WTC11 (cell line): ENCODE data around the gene UBA3. TPM values are rescaled to one million over a fixed set of nuclear protein-coding genes. Genes with fewer than 3 reads are reported as not detected.

Experiments used
- ATAC-seq: fragments of 200-7000 bp; cut with Tn5 transposase; 2 replicates; pipeline ENCODE4 v1.10.0; 2021; ENCODE audit warnings: mild to moderate bottlenecking, moderate library complexity
- CTCF ChIA-PET: fragments of 300-600 bp; sonication (Branson Sonifier 250); formaldehyde crosslinking; loops from one replicate; lab custom pipeline; 2021; ENCODE audit warnings: antibody characterized with exemption; lab: Charles Lee
- POLR2A ChIA-PET: fragments of 350-600 bp; sonication (Branson Sonifier 250); formaldehyde crosslinking; loops from one replicate; lab custom pipeline; 2021; ENCODE audit warnings: antibody characterized with exemption; lab: Charles Lee
- DNase-seq: peaks from one replicate; pipeline ENCODE4 v3.0.0; 2021; ENCODE audit warnings: low spot score
- H3K27ac Mint-ChIP-seq: 2 replicates; pipeline ENCODE4 v1.8.0; 2021; ENCODE audit warnings: mixed read lengths
- H3K27me3 Mint-ChIP-seq: 2 replicates; pipeline ENCODE4 v1.8.0; 2021; ENCODE audit warnings: low read depth, mild to moderate bottlenecking, moderate library complexity, mixed read lengths
- H3K36me3 Mint-ChIP-seq: 2 replicates; pipeline ENCODE4 v1.8.0; 2021; ENCODE audit warnings: mixed read lengths
- H3K4me1 Mint-ChIP-seq: 2 replicates; pipeline ENCODE4 v1.8.0; 2022; ENCODE audit warnings: mixed read lengths
- H3K4me3 Mint-ChIP-seq: 2 replicates; pipeline ENCODE4 v1.8.0; 2021; ENCODE audit warnings: mild to moderate bottlenecking, moderate library complexity, mixed read lengths
- H3K9me3 Mint-ChIP-seq: 2 replicates; pipeline ENCODE4 v1.8.0; 2021; ENCODE audit warnings: mixed read lengths
- HMGXB4 ChIP-seq: sonication (generic); formaldehyde crosslinking; IDR thresholded peaks from 2 replicates; pipeline ENCODE4 v1.8.1; 2023; ENCODE audit warnings: mild to moderate bottlenecking, moderate library complexity, missing genetic modification reagents
- MYBL2 ChIP-seq: sonication (generic); formaldehyde crosslinking; IDR thresholded peaks from 2 replicates; pipeline ENCODE4 v1.8.1; 2023; ENCODE audit warnings: mild to moderate bottlenecking, moderate library complexity, missing genetic modification reagents
- NFE2L1 ChIP-seq: sonication (generic); formaldehyde crosslinking; IDR thresholded peaks from 2 replicates; pipeline ENCODE4 v1.8.1; 2023; ENCODE audit warnings: missing genetic modification reagents
- OVOL2 ChIP-seq: fragments of 250-450 bp; sonication (Bioruptor Pico); IDR thresholded peaks from 2 replicates; pipeline ENCODE4 v1.9.0; 2021; ENCODE audit warnings: mild to moderate bottlenecking, borderline replicate concordance
- PRDM15 ChIP-seq: sonication (generic); formaldehyde crosslinking; IDR thresholded peaks from 2 replicates; pipeline ENCODE4 v1.8.0; 2022; ENCODE audit warnings: missing genetic modification reagents
- ZBTB21 ChIP-seq: sonication (generic); formaldehyde crosslinking; IDR thresholded peaks from 2 replicates; pipeline ENCODE4 v1.8.1; 2023; ENCODE audit warnings: mild to moderate bottlenecking, missing genetic modification reagents, borderline replicate concordance
- ZNF263 ChIP-seq: sonication (generic); formaldehyde crosslinking; IDR thresholded peaks from 2 replicates; pipeline ENCODE4 v1.8.1; 2022; ENCODE audit warnings: low read depth, mild to moderate bottlenecking, moderate library complexity, missing genetic modification reagents
- total RNA-seq: library from RNA; stranded (reverse); gene quantifications from 3 replicates; pipeline ENCODE4 v1.2.3, GENCODE V29; 2021
- TF ChIP-seq, protein P1 (sequence below): sonication (generic); formaldehyde crosslinking; IDR thresholded peaks from 2 replicates; pipeline ENCODE4 v1.8.1; 2023; ENCODE audit warnings: mild to moderate bottlenecking, missing genetic modification reagents
- TF ChIP-seq, protein P2 (sequence below): sonication (generic); formaldehyde crosslinking; IDR thresholded peaks from 2 replicates; pipeline ENCODE4 v1.8.0; 2023; ENCODE audit warnings: missing genetic modification reagents, mild to moderate bottlenecking, borderline replicate concordance
- TF ChIP-seq, protein P3 (sequence below): fragments of 250-450 bp; sonication (Bioruptor Pico); conservative IDR thresholded peaks from 2 replicates; pipeline ENCODE4 v1.9.0; 2021; ENCODE audit warnings: mild to moderate bottlenecking
- TF ChIP-seq, protein P4 (sequence below): fragments of 250-450 bp; sonication (Bioruptor Pico); IDR thresholded peaks from 2 replicates; pipeline ENCODE4 v1.9.0; 2021; ENCODE audit warnings: mild to moderate bottlenecking

The UBA3 gene
- total RNA-seq, 1 experiment from 2014 or later, result 75.0 TPM

GRCh38 chr3:69058180-69058946 lies 21.8 kb downstream of the UBA3 start:
- H3K4me1 Mint-ChIP-seq, result no peaks in the 10 kb centered on the region
- CTCF ChIA-PET, result interaction anchor here (0.5 to 0.7 kb wide), 2 partner anchors 35 to 43 kb away, joined by 3 to 5 read pairs; no protein-coding TSS in a partner anchor
- DNase-seq (no peak), ATAC-seq (no peak)
- no peak overlapping the region for H3K27ac Mint-ChIP-seq
- H3K4me3 Mint-ChIP-seq, result no peak overlapping the region
- no peaks in the 10 kb centered on the region for H3K9me3 Mint-ChIP-seq
- POLR2A ChIA-PET, result no interaction called here
- H3K36me3 Mint-ChIP-seq, result peaks cover 68% of the 10 kb centered on the region
- TF ChIP-seq OVOL2 (CRISPR knock-in tag) (no peak), ZBTB21 (CRISPR knock-in tag) (no peak), NFE2L1 (CRISPR knock-in tag) (no peak), HMGXB4 (CRISPR knock-in tag) (no peak)
- TF ChIP-seq, protein P1, sequence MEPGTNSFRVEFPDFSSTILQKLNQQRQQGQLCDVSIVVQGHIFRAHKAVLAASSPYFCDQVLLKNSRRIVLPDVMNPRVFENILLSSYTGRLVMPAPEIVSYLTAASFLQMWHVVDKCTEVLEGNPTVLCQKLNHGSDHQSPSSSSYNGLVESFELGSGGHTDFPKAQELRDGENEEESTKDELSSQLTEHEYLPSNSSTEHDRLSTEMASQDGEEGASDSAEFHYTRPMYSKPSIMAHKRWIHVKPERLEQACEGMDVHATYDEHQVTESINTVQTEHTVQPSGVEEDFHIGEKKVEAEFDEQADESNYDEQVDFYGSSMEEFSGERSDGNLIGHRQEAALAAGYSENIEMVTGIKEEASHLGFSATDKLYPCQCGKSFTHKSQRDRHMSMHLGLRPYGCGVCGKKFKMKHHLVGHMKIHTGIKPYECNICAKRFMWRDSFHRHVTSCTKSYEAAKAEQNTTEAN, result no peak
- TF ChIP-seq, protein P2, sequence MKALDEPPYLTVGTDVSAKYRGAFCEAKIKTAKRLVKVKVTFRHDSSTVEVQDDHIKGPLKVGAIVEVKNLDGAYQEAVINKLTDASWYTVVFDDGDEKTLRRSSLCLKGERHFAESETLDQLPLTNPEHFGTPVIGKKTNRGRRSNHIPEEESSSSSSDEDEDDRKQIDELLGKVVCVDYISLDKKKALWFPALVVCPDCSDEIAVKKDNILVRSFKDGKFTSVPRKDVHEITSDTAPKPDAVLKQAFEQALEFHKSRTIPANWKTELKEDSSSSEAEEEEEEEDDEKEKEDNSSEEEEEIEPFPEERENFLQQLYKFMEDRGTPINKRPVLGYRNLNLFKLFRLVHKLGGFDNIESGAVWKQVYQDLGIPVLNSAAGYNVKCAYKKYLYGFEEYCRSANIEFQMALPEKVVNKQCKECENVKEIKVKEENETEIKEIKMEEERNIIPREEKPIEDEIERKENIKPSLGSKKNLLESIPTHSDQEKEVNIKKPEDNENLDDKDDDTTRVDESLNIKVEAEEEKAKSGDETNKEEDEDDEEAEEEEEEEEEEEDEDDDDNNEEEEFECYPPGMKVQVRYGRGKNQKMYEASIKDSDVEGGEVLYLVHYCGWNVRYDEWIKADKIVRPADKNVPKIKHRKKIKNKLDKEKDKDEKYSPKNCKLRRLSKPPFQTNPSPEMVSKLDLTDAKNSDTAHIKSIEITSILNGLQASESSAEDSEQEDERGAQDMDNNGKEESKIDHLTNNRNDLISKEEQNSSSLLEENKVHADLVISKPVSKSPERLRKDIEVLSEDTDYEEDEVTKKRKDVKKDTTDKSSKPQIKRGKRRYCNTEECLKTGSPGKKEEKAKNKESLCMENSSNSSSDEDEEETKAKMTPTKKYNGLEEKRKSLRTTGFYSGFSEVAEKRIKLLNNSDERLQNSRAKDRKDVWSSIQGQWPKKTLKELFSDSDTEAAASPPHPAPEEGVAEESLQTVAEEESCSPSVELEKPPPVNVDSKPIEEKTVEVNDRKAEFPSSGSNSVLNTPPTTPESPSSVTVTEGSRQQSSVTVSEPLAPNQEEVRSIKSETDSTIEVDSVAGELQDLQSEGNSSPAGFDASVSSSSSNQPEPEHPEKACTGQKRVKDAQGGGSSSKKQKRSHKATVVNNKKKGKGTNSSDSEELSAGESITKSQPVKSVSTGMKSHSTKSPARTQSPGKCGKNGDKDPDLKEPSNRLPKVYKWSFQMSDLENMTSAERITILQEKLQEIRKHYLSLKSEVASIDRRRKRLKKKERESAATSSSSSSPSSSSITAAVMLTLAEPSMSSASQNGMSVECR, result no peak
- TF ChIP-seq, all 79 proteins: peak for 0
- H3K27me3 Mint-ChIP-seq, result no peaks in the 10 kb centered on the region

GRCh38 chr3:69052472-69052898 lies 27.7 kb downstream of the UBA3 start:
- H3K4me3 Mint-ChIP-seq, result peak overlapping the region; percentile 98
- no peak; the same call in 1 of the 2 replicates for ATAC-seq
- CTCF ChIA-PET, result no interaction called here
- H3K27me3 Mint-ChIP-seq, result no peaks in the 10 kb centered on the region
- peaks cover 26% of the 10 kb centered on the region for H3K36me3 Mint-ChIP-seq
- no peaks in the 10 kb centered on the region for H3K9me3 Mint-ChIP-seq
- TF ChIP-seq ZNF263, result no peak
- no peak for TF ChIP-seq PRDM15 (CRISPR knock-in tag)
- no peak for TF ChIP-seq MYBL2
- TF ChIP-seq, protein P3, sequence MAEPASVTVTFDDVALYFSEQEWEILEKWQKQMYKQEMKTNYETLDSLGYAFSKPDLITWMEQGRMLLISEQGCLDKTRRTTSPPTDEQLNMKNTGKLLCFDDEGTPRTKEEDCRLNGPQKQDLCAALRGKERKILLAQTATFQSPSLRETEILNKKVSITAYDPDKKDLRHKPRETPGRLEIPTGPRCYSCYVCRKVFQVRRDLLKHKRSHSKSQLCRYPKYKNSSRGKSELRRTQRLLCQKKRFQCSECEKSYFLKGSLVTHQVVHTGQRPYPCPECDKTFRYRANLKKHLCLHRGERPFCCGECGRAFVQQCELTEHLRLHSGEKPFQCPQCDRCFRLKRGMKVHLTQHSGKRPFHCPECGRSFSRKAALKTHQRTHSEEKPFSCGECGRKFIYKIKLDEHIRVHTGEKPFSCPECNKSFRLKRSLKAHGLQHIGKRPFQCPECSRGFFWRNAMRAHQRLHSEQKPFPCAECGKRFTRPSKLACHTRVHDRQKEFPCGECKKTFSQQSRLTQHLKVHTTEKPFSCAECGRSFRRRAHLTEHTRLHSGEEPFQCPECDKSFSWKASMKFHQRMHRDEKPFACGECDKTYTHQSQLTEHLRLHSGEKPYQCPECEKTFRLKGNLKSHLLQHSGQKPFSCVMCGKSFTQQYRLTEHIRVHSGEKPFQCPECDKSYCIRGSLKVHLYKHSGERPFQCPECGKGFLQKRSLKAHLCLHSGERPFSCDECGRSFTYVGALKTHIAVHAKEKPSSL (CRISPR knock-in tag), result 0 out of 2 replicates have a peak, but pooled peaks have one; percentile 43
- TF ChIP-seq HMGXB4 (CRISPR knock-in tag), result no peak; the same call in 1 of the 2 replicates
- TF ChIP-seq, protein P4, sequence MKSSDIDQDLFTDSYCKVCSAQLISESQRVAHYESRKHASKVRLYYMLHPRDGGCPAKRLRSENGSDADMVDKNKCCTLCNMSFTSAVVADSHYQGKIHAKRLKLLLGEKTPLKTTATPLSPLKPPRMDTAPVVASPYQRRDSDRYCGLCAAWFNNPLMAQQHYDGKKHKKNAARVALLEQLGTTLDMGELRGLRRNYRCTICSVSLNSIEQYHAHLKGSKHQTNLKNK (CRISPR knock-in tag), result no peak
- TF ChIP-seq, all 79 proteins: peak for 1
- Mint-ChIP-seq H3K4me1 (peaks cover 15% of the 10 kb centered on the region), H3K27ac (peak overlapping the region; percentile 98)
- DNase-seq, result no peak
- POLR2A ChIA-PET, result interaction anchor here (0.7 to 1.4 kb wide), 2 partner anchors 30 to 39 kb away, joined by 3 to 7 read pairs; partner anchors contain the start of gene EOGT
